SK-N-SH (cell line): Measurements from ENCODE around the gene RPGR. TPM values are rescaled to one million over a fixed set of nuclear protein-coding genes. Genes with fewer than 3 reads are reported as not detected.

Source experiments
- CTCF ChIA-PET: fragments of 300-600, 350-600 bp; formaldehyde crosslinking; extraction: SDS; loops from one replicate; lab custom pipeline; 2021; lab: Yijun Ruan, JAX
- POLR2A ChIA-PET: fragments of 350-600 bp; sonication (Branson Sonifier 250); formaldehyde crosslinking; extraction: SDS; loops from one replicate; lab custom pipeline; 2020; ENCODE audit warnings: antibody characterized with exemption, inconsistent platforms; lab: Yijun Ruan, JAX
- DNase-seq: peaks from one replicate; pipeline ENCODE4 v3.0.0; 2012
- H2AFZ ChIP-seq: fragments of 200-600 bp; sonication (generic); 2 replicates; pipeline ENCODE4 v1.8.1; 2016; ENCODE audit warnings: antibody characterized with exemption, mild to moderate bottlenecking, low read depth
- H3F3A ChIP-seq: fragments of 200-600 bp; sonication (generic); replicated peaks from 2 replicates; pipeline ENCODE3; 2016; ENCODE audit warnings: antibody characterized with exemption, mild to moderate bottlenecking; ENCODE audit not compliant: insufficient read depth
- H3K27ac ChIP-seq, 2 experiments: fragments of 200-500 bp in 1 of 2; fragments of 200-600 bp in 1 of 2; sonication (Bioruptor generic) in 1 of 2; sonication (generic), shearing (Covaris generic) in 1 of 2; 2 replicates each; pipeline versions ENCODE4 v1.5.1 to v1.6.1; 2014 to 2016; ENCODE audit warnings: low read depth in 2 of 2, inconsistent platforms in 1 of 2, low read length in 1 of 2, mild to moderate bottlenecking in 1 of 2, mixed read lengths in 1 of 2
- H3K27me3 ChIP-seq: fragments of 200-600 bp; sonication (generic), shearing (Covaris generic); 2 replicates; pipeline ENCODE4 v1.6.1; 2016; ENCODE audit warnings: mixed run types; ENCODE audit not compliant: insufficient read depth
- H3K36me3 ChIP-seq, 2 experiments: fragments of 200-500 bp in 1 of 2; fragments of 200-600 bp in 1 of 2; sonication (Bioruptor generic) in 1 of 2; sonication (generic) in 1 of 2; replicated peaks in 1 of 2; 2 replicates each; pipeline versions ENCODE3 to v1.5.1; 2014 to 2016; ENCODE audit warnings: low read length in 1 of 2, mild to moderate bottlenecking in 1 of 2; ENCODE audit not compliant: insufficient read depth in 2 of 2, control insufficient read depth in 1 of 2
- H3K4me1 ChIP-seq, 2 experiments: fragments of 200-500 bp in 1 of 2; fragments of 200-600 bp in 1 of 2; sonication (Bioruptor generic) in 1 of 2; sonication (generic), shearing (Covaris generic) in 1 of 2; 2 replicates each; pipeline versions ENCODE4 v1.5.1 to v1.6.1; 2014 to 2016; ENCODE audit warnings: low read depth in 1 of 2, low read length in 1 of 2, mixed run types in 1 of 2; ENCODE audit not compliant: insufficient read depth in 2 of 2, control insufficient read depth in 1 of 2
- H3K4me2 ChIP-seq: fragments of 200-600 bp; sonication (generic), shearing (Covaris generic); 2 replicates; pipeline ENCODE4 v1.6.1; 2017; ENCODE audit warnings: mixed run types
- H3K4me3 ChIP-seq, 2 experiments: fragments of 200-500 bp in 1 of 2; fragments of 200-600 bp in 1 of 2; sonication (Bioruptor generic) in 1 of 2; sonication (generic), shearing (Covaris generic) in 1 of 2; 2 replicates each; pipeline versions ENCODE4 v1.5.1 to v1.8.1; 2014 to 2016; ENCODE audit warnings: low read depth in 2 of 2, inconsistent platforms in 1 of 2, low read length in 1 of 2, mild to moderate bottlenecking in 1 of 2, mixed read lengths in 1 of 2, moderate library complexity in 1 of 2
- H3K79me2 ChIP-seq: fragments of 200-600 bp; sonication (generic); 2 replicates; pipeline ENCODE4 v1.8.1; 2017; ENCODE audit warnings: mild to moderate bottlenecking; ENCODE audit not compliant: insufficient read depth
- H3K9ac ChIP-seq: fragments of 200-600 bp; sonication (generic); 2 replicates; pipeline ENCODE4 v1.6.1; 2017; ENCODE audit warnings: mixed run types
- H3K9me2 ChIP-seq: fragments of 200-600 bp; sonication (generic); 2 replicates; pipeline ENCODE4 v1.6.1; 2017; ENCODE audit warnings: mixed run types
- H3K9me3 ChIP-seq: fragments of 200-600 bp; sonication (generic); 2 replicates; pipeline ENCODE4 v1.6.1; 2017; ENCODE audit warnings: mixed run types, mild to moderate bottlenecking, moderate library complexity
- H4K20me1 ChIP-seq: fragments of 200-600 bp; sonication (generic); 2 replicates; pipeline ENCODE4 v1.6.1; 2017; ENCODE audit warnings: mild to moderate bottlenecking, mixed run types; ENCODE audit not compliant: insufficient read depth
- ELF1 ChIP-seq: IDR thresholded peaks from 2 replicates; pipeline ENCODE4 v1.4.0; 2012
- FOXJ3 ChIP-seq: sonication (generic); formaldehyde crosslinking; IDR thresholded peaks from 2 replicates; pipeline ENCODE4 v1.5.1; 2020; ENCODE audit warnings: mild to moderate bottlenecking, missing genetic modification reagents
- MEF2A ChIP-seq: IDR thresholded peaks from 2 replicates; pipeline ENCODE4 v1.4.0; 2012; ENCODE audit warnings: low read depth, borderline replicate concordance
- MXI1 ChIP-seq: IDR thresholded peaks from 2 replicates; pipeline ENCODE4 v1.6.1; 2012; ENCODE audit warnings: mild to moderate bottlenecking, low read depth, low read length, improper control_type of control experiment
- PBX3 ChIP-seq: IDR thresholded peaks from 2 replicates; pipeline ENCODE4; 2012
- RAD21 ChIP-seq: IDR thresholded peaks from 2 replicates; pipeline ENCODE4 v1.6.1; 2012; ENCODE audit warnings: mild to moderate bottlenecking, low read length
- SIN3A ChIP-seq: IDR thresholded peaks from 2 replicates; pipeline ENCODE4 v1.6.1; 2012; ENCODE audit warnings: low read depth, mild to moderate bottlenecking, low read length, moderate library complexity, borderline replicate concordance
- TAF1 ChIP-seq: IDR thresholded peaks from 2 replicates; pipeline ENCODE4 v1.6.1; 2012; ENCODE audit warnings: low read depth, mild to moderate bottlenecking, low read length, moderate library complexity, borderline replicate concordance
- USF1 ChIP-seq: IDR thresholded peaks from 2 replicates; pipeline ENCODE4 v1.4.0; 2012; ENCODE audit warnings: low read depth, borderline replicate concordance
- YY1 ChIP-seq: IDR thresholded peaks from 2 replicates; pipeline ENCODE4 v1.4.0; 2012; ENCODE audit warnings: low read depth, mild to moderate bottlenecking
- WGBS: methylation state at CpG from one replicate; pipeline ENCODE4 v1.1.6; 2017; ENCODE audit warnings: low lambda C conversion rate; 5-methylcytosine and 5-hydroxymethylcytosine counted together
- polyA plus RNA-seq, 3 experiments: library from polyadenylated mRNA; depleted of rRNA; stranded (reverse); fragments of >200 nt; gene quantifications; 2 replicates each; pipeline ENCODE4 v1.2.3, GENCODE V29; 2012
- TF ChIP-seq, protein P1 (sequence below): fragments of 200-600 bp; sonication (generic); IDR thresholded peaks from 2 replicates; pipeline ENCODE4 v1.6.1; 2017; ENCODE audit warnings: antibody characterized with exemption, mild to moderate bottlenecking, moderate library complexity
- TF ChIP-seq, protein P2 (sequence below): fragments of 150-350 bp; IDR thresholded peaks from 2 replicates; pipeline ENCODE4 v1.6.1; 2017; ENCODE audit warnings: antibody characterized with exemption, low read length, low read depth, borderline replicate concordance
- TF ChIP-seq, protein P3 (sequence below): fragments of 150-350 bp; IDR thresholded peaks from 2 replicates; pipeline ENCODE4 v1.6.1; 2016; ENCODE audit warnings: mild to moderate bottlenecking, low read depth, low read length

RPGR gene
- polyA plus RNA-seq, 1 of the 3 experiments (the other 2 are of a cell fraction), result 1.2 TPM

GRCh38 chrX:38375891-38376290, 48.6 kb upstream of the RPGR start:
- Histone ChIP-seq H2AFZ (no peak overlapping the region), H3K27me3 (peaks cover 8% of the 10 kb centered on the region; the same call in 1 of the 2 replicates)
- CTCF ChIA-PET, result interaction anchor here (0.6 to 1.9 kb wide), 7 partner anchors 8 to 487 kb away, joined by 3 to 5 read pairs (median 3); partner anchors contain the start of gene TSPAN7
- no peak for TF ChIP-seq ELF1
- no peak for TF ChIP-seq TAF1
- no peak for TF ChIP-seq MEF2A
- TF ChIP-seq PBX3, result no peak
- no peak for TF ChIP-seq YY1
- no peak for TF ChIP-seq MXI1
- TF ChIP-seq, protein P1, sequence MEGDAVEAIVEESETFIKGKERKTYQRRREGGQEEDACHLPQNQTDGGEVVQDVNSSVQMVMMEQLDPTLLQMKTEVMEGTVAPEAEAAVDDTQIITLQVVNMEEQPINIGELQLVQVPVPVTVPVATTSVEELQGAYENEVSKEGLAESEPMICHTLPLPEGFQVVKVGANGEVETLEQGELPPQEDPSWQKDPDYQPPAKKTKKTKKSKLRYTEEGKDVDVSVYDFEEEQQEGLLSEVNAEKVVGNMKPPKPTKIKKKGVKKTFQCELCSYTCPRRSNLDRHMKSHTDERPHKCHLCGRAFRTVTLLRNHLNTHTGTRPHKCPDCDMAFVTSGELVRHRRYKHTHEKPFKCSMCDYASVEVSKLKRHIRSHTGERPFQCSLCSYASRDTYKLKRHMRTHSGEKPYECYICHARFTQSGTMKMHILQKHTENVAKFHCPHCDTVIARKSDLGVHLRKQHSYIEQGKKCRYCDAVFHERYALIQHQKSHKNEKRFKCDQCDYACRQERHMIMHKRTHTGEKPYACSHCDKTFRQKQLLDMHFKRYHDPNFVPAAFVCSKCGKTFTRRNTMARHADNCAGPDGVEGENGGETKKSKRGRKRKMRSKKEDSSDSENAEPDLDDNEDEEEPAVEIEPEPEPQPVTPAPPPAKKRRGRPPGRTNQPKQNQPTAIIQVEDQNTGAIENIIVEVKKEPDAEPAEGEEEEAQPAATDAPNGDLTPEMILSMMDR, result peak; percentile 57
- TF ChIP-seq USF1, result no peak
- no peak for TF ChIP-seq SIN3A
- peak; percentile 47 for TF ChIP-seq RAD21
- TF ChIP-seq, protein P2, sequence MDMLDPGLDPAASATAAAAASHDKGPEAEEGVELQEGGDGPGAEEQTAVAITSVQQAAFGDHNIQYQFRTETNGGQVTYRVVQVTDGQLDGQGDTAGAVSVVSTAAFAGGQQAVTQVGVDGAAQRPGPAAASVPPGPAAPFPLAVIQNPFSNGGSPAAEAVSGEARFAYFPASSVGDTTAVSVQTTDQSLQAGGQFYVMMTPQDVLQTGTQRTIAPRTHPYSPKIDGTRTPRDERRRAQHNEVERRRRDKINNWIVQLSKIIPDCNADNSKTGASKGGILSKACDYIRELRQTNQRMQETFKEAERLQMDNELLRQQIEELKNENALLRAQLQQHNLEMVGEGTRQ, result no peak
- TF ChIP-seq, protein P3, sequence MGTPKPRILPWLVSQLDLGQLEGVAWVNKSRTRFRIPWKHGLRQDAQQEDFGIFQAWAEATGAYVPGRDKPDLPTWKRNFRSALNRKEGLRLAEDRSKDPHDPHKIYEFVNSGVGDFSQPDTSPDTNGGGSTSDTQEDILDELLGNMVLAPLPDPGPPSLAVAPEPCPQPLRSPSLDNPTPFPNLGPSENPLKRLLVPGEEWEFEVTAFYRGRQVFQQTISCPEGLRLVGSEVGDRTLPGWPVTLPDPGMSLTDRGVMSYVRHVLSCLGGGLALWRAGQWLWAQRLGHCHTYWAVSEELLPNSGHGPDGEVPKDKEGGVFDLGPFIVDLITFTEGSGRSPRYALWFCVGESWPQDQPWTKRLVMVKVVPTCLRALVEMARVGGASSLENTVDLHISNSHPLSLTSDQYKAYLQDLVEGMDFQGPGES, result no peak
- TF ChIP-seq FOXJ3 (CRISPR knock-in tag), result no peak
- TF ChIP-seq, all 33 proteins: peak for 2
- H4K20me1 ChIP-seq, result no peaks in the 10 kb centered on the region
- DNase-seq, result peak; percentile 14
- H3K27ac ChIP-seq, result no peak overlapping the region
- no peaks in the 10 kb centered on the region for H3K9me3 ChIP-seq
- no peak overlapping the region for H3K4me3 ChIP-seq
- no peaks in the 10 kb centered on the region for H3F3A ChIP-seq
- H3K4me2 ChIP-seq, result no peak overlapping the region
- peaks cover 0 to 2% of the 10 kb centered on the region in 2 experiments; a peak in 2 of 4 replicates for H3K4me1 ChIP-seq
- H3K79me2 ChIP-seq, result no peaks in the 10 kb centered on the region
- H3K9me2 ChIP-seq, result no peaks in the 10 kb centered on the region
- POLR2A ChIA-PET, result no interaction called here
- no peaks in the 10 kb centered on the region for H3K36me3 ChIP-seq
- no peak overlapping the region for H3K9ac ChIP-seq
- WGBS, result 3% methylated on average over 1 of the region's 1 CpG
